Measurements from ENCODE around the gene VWA2.
"Not testable (repeated sequence)": the region's sequence is repeated elsewhere in the genome, so short reads cannot be mapped to it uniquely, and the experiment has no call there.

VWA2 gene

DNA sequence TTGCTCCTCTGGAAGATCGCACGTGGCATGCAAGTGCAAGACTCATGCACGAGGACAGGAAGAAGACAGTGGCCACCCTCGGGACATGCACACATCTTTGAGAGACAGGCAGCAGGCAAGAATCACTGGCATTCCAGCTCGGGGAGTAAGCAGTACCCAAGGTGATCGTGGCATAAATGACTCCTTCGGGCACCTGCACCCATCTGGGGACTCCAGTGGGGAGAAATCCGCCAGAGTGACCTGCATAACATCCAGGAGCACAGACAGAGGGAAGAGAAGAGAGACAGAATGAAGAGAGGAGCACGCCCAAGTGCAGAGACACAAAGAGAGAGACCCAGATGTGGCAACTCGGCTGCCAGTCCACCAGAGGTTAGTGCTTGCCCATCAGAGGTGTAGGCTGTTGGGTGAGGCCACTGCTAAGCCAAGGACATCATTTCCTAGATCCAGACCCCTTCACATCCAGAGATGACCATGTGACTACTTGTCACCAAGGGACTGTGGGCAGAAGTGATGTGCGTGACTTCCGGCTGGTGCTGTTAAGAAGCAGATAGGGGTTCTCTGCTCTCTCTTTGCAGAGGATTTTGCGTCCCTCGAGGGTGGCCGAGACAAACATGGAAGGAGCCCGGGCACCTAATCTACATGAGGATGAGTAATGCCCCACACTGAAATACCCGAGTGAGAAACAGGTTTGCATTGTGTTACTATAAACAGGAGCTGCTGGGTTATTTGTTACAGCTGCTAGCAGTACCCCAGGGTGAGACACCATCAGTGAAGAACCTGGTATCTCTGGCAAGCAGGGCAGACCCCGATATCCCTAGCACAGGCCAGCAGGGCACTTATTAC, 80.6 kb downstream of the VWA2 start:
- no peak for DNase-seq (ENCODE audit: low read depth in 3 of 3)

DNA sequence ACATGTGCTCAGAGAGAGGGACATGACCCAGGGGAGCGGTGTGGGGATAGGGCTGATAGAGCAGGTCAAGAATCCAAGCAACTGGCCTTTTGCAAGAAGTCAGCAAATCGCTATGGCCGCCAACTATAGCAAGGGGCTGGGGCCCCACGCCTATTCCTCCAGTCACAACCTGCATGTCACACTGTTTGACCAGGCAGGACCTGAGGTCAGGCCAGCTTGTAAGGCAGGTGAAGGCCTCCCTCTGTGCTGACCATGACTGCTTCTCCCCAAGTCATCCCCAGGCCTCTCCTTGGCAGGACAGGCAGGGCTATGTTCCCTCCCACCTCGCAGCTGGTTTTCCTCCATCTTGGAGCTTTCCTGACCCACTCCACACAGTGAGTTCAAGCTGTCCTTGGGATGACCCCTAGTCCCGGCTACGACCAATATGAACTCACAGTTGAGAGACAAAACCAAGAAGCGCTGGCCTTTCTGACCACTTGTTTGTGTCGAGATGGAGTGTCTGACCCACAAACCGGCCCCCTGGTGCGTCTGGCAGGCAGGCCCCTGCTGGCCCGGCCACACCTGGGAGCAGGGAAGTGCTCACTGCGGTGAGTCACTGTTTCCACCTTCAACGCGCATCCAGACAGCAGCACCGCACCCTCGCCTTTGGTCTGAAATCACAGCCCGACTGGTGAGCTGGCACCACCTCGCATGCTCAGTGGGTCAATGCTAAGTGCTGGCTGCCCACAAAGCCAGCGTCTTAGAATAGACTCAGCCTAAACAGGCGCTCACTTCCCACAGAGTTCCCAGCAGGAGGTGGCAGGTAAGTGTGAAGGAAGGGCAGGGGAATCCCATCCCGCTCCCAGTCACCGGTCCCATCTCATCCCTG, 81.4 kb downstream of the VWA2 start:
- DNase-seq (ENCODE audit: low read depth in 3 of 3): no peak

DNA sequence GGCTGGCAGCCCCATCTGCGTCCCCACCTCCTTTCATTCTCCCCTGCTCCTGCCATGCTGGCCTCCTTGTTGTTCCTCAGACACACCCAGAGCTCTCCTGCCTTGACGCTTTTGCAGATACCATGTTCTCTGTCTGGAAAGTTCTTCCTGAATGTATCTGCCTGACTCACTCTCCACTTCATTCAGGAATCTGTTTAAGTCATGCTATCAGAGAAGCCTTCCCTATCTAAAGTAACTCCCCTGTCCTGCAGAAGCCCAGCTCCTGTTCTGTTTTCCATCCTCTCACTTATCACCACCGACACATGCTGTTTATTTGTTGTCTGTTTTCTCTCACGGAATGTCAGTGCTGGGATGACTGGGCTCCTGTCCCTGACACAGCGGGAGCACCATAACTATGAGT, 83.3 kb downstream of the VWA2 start:
- DNase-seq (ENCODE audit: low read depth in 3 of 3): no peak

DNA sequence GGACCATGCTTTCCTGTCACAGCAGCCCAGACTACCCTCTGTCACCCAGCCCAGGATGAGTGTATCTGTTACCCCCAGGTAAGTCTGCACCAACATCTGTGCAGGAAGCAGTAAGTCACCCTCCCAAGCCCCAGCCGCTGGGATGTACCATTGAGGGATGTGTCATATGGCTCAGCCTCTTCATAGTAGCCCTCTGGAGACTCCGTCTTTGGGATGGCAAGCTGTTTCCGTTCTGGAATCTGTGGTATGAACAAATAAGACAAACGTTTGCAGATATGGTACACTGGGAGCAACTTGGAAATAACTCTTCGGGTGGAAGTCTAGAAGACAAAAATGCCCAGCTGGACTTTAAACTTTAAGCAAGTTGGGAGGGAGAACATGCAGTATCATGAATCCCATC, 84.0 kb downstream of the VWA2 start:
- DNase-seq (ENCODE audit: low read depth in 3 of 3): no peak

GRCh38 chr10:114326795-114327194, 87.7 kb downstream of the VWA2 start:
- no peak for DNase-seq (ENCODE audit: low read depth in 3 of 3)

- no peak for DNase-seq (ENCODE audit: low read depth in 3 of 3)
Observed at GRCh38 chr10:114327537-114328440, 88.7 kb downstream of the VWA2 start.

GRCh38 chr10:114328441-114328812, 89.4 kb downstream of the VWA2 start:
- DNase-seq (ENCODE audit: low read depth in 3 of 3): no peak

- no peak for DNase-seq (ENCODE audit: low read depth in 3 of 3)
Observed at GRCh38 chr10:114328874-114329273, 89.8 kb downstream of the VWA2 start.

DNA sequence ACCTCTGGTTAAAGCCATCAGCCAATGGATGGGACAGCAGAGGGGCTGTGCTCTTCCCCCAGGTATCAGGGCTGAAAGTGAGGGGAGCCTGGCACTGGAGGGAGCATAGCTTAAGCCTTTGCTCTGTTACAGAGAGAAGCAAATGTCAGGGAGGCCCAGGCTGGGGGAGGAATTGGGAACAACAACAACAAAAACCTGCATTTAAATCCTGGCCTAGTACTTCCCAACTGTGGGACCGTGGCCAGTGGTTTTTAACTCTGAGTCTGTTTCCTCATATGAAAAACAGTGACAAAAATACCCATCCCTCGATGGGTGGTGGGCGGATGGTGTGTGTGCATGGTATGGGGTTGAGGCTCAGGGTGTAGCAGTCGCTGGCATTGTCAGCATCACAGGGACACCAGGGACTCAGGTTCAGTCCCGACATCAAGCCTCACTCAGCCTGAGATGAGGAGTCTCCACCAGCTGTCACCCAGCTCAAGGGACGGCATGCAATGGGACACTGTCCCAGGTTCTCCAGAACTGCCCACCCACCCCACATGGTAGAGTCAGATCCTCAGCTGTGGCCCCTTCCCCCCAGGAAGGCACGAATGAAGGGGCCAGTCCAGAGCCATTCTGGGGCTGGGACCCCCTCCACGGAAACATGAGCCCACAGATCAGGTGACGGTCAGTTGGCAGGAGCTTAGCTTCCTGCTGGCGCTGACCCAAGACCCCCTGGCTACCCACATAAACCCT, 90.7 kb downstream of the VWA2 start:
- DNase-seq (ENCODE audit: low read depth in 3 of 3): no peak

DNA sequence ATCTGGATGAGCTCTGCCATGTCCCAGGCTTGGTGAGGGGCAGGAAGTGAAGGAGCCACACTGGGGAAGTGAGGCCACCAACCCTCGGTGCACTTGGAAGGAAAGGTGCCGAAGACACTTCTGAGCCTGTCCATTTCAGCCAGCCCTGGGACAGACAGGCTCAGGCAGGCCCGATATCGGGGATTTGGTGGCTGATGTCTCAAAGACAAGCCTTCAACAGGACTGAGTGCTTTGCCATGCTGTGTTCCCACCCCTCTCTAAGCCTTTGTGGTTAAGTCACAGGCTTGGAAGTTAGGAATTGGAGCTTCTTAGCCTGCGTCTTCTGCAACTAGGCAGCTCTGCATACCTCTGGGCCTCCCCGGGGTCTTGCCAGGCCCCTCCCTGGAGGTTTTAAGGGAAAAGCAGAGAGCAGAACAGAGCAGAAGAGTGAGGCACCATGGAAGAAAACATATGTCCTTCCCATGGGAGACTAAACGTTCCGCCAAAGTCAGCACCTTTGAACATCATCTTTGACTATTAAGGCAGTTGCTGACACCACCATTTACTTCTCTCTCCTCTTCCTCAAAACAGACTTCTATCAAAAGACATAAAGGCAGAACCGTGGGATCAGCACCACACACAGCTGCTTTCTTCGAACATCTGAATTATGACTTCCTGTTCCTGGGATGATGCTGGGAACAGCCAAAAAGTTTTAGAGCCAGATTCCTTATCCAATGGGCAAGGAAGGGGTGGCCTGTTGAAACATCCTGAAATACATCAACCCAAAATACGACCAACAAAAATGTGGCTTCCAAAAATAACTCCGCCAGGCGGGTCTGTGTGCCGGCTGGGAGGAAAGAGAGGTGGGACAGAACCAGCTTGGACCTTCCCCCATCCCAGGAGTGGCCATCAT, 93.5 kb downstream of the VWA2 start:
- no peak for DNase-seq (ENCODE audit: low read depth in 3 of 3)

DNA sequence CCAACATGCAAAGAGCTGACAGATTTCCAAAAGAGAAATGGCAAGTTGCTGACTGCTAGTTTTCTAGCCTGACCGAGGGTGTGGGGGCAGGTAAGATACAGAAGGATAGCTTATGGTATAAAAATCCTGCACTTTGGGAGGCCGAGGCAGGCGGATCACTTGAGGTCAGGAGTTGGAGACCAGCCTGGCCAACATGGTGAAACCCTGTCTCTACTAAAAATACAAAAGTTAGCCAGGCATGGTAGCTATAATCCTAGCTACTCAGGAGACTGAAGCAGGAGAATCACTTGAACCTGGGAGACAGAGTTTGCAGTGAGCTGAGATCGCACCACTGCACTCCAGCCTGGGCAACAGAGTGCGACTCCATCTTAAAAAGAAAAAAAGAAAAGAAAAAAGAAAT, 94.4 kb downstream of the VWA2 start:
- DNase-seq (ENCODE audit: low read depth in 3 of 3): not testable (repeated sequence)

GRCh38 chr10:114334301-114334700, 95.2 kb downstream of the VWA2 start:
- DNase-seq (ENCODE audit: low read depth in 3 of 3): no peak

GRCh38 chr10:114335614-114336013, 96.6 kb downstream of the VWA2 start:
- DNase-seq (ENCODE audit: low read depth in 3 of 3): no peak

GRCh38 chr10:114336823-114337509, 97.9 kb downstream of the VWA2 start:
- DNase-seq (ENCODE audit: low read depth in 3 of 3): no peak

DNA sequence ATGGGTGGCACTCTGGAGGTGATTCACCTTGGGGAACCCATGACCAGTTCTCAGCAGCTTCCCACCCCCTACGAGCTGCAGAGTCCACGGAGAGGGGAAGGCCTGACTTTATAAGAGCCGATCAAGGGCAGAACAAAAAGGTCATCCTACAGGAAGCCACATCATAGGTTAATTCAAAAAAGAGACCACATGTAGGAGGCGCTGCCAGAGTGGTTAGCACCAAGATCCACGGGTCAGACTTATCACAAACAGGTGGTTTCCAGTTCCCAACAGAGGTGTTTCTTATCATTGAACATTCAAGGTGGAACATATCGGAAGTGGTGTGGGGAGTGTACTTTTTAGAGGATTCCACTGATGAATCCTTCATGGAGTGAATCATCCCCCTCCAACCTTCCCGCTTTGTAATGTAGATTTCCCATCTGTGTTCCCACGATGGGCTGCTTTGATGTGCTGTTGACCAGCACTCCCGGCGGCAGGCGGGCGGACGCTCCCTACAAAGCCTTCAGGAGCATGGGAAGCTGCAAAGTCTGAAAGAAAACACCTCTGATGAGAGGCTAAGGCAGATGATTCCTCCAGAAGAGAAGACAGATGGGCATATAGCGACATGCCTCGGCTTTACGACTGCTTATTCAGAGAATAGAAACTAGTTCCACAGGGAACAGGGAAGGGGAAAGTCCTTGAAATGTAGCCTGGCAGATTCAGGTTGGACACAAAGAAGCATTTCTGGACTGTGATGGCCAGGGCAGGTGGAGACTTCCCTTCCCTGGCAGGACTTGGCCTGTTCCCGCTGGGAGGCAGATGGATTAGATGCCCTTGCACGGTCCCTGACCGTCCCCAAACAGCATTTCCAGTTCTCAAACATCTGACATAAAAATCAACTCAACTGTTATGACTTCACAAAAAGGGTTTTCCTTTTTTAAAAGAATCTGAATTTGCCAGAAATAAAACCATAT, 98.7 kb downstream of the VWA2 start:
- DNase-seq (ENCODE audit: low read depth in 3 of 3): peak in 1 of 3 experiments; percentile 1

DNA sequence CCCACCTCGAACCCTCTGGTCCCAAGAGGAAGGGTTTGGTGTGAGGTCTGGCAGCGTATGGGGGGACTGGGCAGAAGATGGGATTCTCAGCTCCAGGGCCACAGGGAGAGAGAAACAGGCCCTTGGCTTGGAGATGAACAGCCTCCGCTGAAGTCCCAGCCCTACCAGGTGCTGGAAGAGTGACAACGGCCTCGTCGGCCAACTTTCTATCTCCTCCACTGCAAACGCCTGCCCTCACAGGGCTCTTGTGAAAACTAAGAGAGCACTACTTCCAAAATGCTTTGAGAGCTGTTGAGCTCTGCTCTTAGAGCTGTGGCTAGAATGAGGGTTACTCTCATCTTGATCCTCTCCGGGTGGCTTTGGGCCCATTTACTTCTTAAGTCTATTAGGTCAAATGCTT, 101.8 kb downstream of the VWA2 start:
- DNase-seq (ENCODE audit: low read depth in 3 of 3): no peak
